Embryonic facial prominence (tissue), 1 donor: ENCODE results near the gene FARS2.
A peak's percentile ranks its signal among the peaks of the same experiment; 100 is the strongest.

Experiments
- DNase-seq: peaks from one replicate; pipeline ENCODE4 v3.0.0-alpha.2; 2016; ENCODE audit errors: extremely low spot score

Gene FARS2

GRCh38 chr6:5580736-5581581 lies 319.6 kb downstream of the FARS2 start:
- DNase-seq, result no peak

GRCh38 chr6:5582762-5583161 lies 321.4 kb downstream of the FARS2 start:
- no peak for DNase-seq

- no peak for DNase-seq
Observed at GRCh38 chr6:5583528-5583927, 322.2 kb downstream of the FARS2 start.

- peak; percentile 51 for DNase-seq
Observed at GRCh38 chr6:5584078-5584482, 322.8 kb downstream of the FARS2 start.

- DNase-seq, result no peak
Observed at GRCh38 chr6:5587648-5588047, 326.3 kb downstream of the FARS2 start.

GRCh38 chr6:5589422-5590141 lies 328.3 kb downstream of the FARS2 start:
- no peak for DNase-seq

GRCh38 chr6:5590187-5590586 lies 328.9 kb downstream of the FARS2 start:
- DNase-seq, result no peak

GRCh38 chr6:5592886-5593519 lies 331.7 kb downstream of the FARS2 start:
- DNase-seq, result no peak

- DNase-seq, result no peak
Observed at GRCh38 chr6:5595184-5595583, 333.9 kb downstream of the FARS2 start.

- no peak for DNase-seq
Observed at GRCh38 chr6:5597413-5597812, 336.1 kb downstream of the FARS2 start.

GRCh38 chr6:5598123-5598522 lies 336.8 kb downstream of the FARS2 start:
- no peak for DNase-seq

- DNase-seq, result no peak
Observed at GRCh38 chr6:5599127-5599526, 337.8 kb downstream of the FARS2 start.

- DNase-seq, result no peak
Observed at GRCh38 chr6:5605937-5606336, 344.6 kb downstream of the FARS2 start.

GRCh38 chr6:5606546-5606945 lies 345.2 kb downstream of the FARS2 start:
- DNase-seq, result no peak

- no peak for DNase-seq
Observed at GRCh38 chr6:5610640-5611039, 349.3 kb downstream of the FARS2 start.

- peak; percentile 10 for DNase-seq
Observed at GRCh38 chr6:5617179-5617578, 355.9 kb downstream of the FARS2 start.

- no peak for DNase-seq
Observed at GRCh38 chr6:5619249-5619648, 357.9 kb downstream of the FARS2 start.

- no peak for DNase-seq
Observed at GRCh38 chr6:5622276-5623005, 361.1 kb downstream of the FARS2 start.

- DNase-seq, result no peak
Observed at GRCh38 chr6:5623769-5624168, 362.5 kb downstream of the FARS2 start.

- DNase-seq, result no peak
Observed at GRCh38 chr6:5624256-5624655, 362.9 kb downstream of the FARS2 start.

GRCh38 chr6:5626727-5627426 lies 365.6 kb downstream of the FARS2 start:
- DNase-seq, result no peak
